PC-9 (cell line): ENCODE measurements around the gene MAP2K2.

Source experiments
- CTCF ChIP-seq: fragments of 200-600 bp; sonication (generic); conservative IDR thresholded peaks from 2 replicates; pipeline ENCODE4 v1.6.1; 2017; ENCODE audit warnings: mixed run types, antibody characterized with exemption, mild to moderate bottlenecking, moderate library complexity
- EZH2 ChIP-seq: fragments of 200-600 bp; sonication (generic); IDR thresholded peaks from 2 replicates; pipeline ENCODE4 v1.8.0; 2017; ENCODE audit warnings: antibody characterized with exemption, low read depth

DNA sequence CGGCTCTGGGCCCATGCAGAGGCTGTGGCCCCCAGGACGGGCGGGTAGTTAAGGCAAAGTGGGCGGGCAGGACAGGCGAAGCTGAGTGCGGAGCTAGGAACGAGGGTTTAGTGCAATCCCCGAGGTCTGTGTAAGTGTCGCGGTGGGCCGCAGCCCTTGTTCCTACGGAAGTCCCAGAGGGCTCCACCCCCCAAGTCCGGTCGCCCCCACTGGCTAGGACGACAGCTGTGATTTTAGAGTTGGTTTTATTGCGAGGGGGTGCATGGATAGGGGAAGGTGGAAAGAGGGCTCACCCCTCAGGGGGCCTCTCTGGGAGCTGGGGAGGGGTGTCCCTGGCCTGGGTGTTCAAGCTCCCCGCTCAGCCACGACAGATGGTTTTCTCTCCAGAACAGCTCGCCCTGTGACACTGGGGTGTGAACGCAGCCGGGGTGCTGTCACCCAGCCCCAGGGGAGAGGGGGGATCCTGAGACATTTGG lies 78.9 kb downstream of the MAP2K2 start:
- TF ChIP-seq CTCF (no peak), EZH2 (no peak)
